ENCODE data around the gene IMPACT.

The IMPACT gene

GRCh38 chr18:24404591-24404990 is 21.9 kb upstream of the IMPACT start:
- TF ChIP-seq, protein P1, sequence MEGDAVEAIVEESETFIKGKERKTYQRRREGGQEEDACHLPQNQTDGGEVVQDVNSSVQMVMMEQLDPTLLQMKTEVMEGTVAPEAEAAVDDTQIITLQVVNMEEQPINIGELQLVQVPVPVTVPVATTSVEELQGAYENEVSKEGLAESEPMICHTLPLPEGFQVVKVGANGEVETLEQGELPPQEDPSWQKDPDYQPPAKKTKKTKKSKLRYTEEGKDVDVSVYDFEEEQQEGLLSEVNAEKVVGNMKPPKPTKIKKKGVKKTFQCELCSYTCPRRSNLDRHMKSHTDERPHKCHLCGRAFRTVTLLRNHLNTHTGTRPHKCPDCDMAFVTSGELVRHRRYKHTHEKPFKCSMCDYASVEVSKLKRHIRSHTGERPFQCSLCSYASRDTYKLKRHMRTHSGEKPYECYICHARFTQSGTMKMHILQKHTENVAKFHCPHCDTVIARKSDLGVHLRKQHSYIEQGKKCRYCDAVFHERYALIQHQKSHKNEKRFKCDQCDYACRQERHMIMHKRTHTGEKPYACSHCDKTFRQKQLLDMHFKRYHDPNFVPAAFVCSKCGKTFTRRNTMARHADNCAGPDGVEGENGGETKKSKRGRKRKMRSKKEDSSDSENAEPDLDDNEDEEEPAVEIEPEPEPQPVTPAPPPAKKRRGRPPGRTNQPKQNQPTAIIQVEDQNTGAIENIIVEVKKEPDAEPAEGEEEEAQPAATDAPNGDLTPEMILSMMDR (IDR thresholded peaks at IDR 0.05): no peak

GRCh38 chr18:24408496-24408895 is 18.0 kb upstream of the IMPACT start:
- TF ChIP-seq, protein P1 (IDR thresholded peaks at IDR 0.05): no peak

DNA sequence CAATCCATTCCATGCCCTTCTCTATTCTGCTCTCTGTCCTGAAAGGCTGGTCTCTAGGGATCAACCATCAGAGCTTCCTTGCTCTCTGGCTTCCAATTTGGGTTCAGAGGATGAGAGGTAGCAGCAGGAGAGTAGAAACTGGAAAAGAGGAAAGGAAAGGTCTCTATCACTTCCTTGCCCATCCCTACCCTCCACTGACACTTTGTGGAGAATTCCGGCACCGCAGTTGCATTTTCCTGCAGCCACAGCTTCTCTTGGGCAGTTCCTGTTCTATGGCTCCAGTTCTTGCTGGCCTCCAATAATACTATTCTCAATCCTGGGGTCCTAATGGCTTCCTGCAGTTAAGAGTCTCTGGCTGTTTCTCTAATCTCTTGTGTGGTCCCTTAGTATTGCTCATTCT is 13.3 kb upstream of the IMPACT start:
- TF ChIP-seq, protein P1 (IDR thresholded peaks at IDR 0.05): no peak

DNA sequence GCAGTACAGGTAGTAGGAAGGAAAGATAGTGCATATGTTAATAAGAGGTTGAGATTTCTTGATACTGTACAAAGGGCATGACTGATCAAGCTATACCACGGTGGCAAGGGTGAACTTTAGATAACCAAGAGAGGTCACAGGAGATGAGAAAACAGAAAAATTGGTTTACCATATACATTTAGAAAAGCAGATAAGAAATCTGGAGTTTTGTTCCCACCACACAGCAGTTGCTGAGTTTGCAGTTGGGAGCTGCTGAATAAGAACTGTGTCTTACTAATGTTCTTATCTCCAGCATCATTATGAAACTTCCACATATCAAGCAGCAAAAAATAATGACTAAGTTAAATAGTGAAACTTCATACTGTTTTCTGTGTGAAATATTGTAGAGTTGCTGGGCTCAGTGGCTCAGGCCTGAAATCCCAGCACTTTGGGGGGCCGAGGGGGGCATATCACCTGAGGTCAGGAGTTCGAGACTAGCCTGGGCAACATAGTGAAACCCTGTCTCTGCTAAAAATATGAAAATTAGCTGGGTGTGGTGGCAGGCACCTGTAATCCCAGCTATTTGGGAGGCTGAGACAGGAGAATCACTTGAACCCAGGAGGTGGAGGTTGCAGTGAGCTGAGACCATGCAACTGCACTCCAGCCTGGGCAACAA is 12.0 kb upstream of the IMPACT start:
- TF ChIP-seq, protein P1 (IDR thresholded peaks at IDR 0.05): no peak

DNA sequence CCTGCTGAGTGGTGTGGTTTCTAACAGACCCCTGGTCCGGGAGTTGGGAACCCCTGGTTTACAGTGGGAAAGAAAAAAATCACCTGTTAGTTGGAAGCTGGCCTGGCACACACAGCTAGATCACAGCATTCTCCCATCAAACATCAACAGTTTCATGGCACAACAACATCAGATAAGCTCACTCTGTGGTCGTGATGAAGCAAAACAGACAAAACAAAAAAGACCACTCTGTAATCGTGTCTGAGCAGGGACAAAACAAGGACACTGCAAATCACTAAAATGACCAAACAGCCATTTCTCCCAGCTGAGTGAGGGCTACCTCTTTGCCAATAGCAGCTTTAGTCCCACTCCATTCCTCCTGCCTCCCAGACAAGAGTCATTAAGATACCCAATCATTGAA is 9.0 kb upstream of the IMPACT start:
- TF ChIP-seq, protein P1 (IDR thresholded peaks at IDR 0.05): no peak

DNA sequence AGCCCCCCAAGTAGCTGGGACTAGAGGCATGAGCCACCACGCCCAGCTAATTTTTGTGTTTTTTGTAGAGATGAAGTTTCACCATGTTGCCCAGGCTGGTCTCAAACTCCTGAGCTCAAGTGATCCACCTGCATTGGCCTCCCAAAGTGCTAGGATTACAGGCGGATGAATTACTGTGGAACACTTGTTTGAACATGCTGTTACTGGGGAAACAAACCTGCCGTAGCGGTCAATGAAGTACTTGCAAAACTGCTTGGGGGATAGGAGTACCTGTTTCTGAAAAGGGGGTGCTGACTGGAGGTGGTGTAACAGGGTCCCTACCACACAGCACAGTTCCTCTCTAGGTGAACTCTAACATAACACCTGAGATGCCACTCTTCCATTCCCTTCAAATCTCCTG is 5.9 kb upstream of the IMPACT start:
- TF ChIP-seq, protein P1 (IDR thresholded peaks at IDR 0.05): no peak

- TF ChIP-seq, protein P1 (IDR thresholded peaks at IDR 0.05): no peak
Observed at GRCh38 chr18:24421831-24422230, 4.6 kb upstream of the IMPACT start.

DNA sequence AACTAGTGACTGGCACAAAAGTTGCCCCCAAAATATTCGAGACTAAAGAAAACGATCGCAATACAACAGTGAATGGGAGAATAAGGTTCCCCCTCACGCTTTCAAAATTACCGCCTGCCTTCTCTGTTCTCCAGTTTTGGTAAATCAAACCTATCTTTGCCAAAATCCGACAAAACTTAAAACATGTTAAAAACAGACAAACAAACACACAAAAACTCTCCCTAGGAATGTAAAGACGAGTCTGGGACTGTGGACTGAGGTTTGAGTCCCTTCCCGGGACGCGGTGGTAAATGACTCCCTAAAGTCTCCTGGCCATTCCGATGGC is 435 bp upstream of the IMPACT start:
- TF ChIP-seq, protein P1 (IDR thresholded peaks at IDR 0.05): no peak
